Breast epithelium (tissue), 4 donors: ENCODE measurements around the gene PARK7. TPM values are rescaled to one million over a fixed set of nuclear protein-coding genes. Genes with fewer than 3 reads are reported as not detected.

Source experiments
- DNase-seq, 2 donors: peaks; one replicate each; pipeline ENCODE4 v3.0.0-alpha.2; 2019; ENCODE audit warnings: low spot score in 2 of 2
- H3K27ac ChIP-seq, 2 donors: fragments of 200-600 bp; sonication (generic) in 1 of 2; one replicate each; pipeline ENCODE4 v1.5.1; 2016 to 2019; ENCODE audit warnings: mild to moderate bottlenecking in 1 of 2
- H3K27me3 ChIP-seq, 2 donors: fragments of 200-600 bp; sonication (generic) in 1 of 2; one replicate each; pipeline versions ENCODE4 v1.5.1 to v1.6.0; 2017 to 2019; ENCODE audit warnings: control low read depth in 1 of 2, mild to moderate bottlenecking in 1 of 2
- H3K36me3 ChIP-seq: fragments of 200-600 bp; one replicate; pipeline ENCODE4 v1.5.1; 2019
- H3K4me1 ChIP-seq, 2 donors: fragments of 200-600 bp; sonication (generic); one replicate each; pipeline ENCODE4 v1.5.1; 2016 to 2019; ENCODE audit warnings: control low read depth in 1 of 2
- H3K4me3 ChIP-seq, 3 donors: fragments of 200-600 bp; sonication (generic); 1 replicate in 2 of 3; 2 replicates in 1 of 3; pipeline ENCODE4 v1.5.1; 2016 to 2019; ENCODE audit warnings: mild to moderate bottlenecking in 3 of 3, moderate library complexity in 2 of 3
- H3K9me3 ChIP-seq, 2 donors: fragments of 200-600 bp; sonication (generic) in 1 of 2; one replicate each; pipeline ENCODE4 v1.5.1; 2016 to 2019; ENCODE audit warnings: control low read depth in 1 of 2
- POLR2A ChIP-seq: fragments of 450-650 bp; IDR thresholded peaks from one replicate; pipeline ENCODE4 v1.6.1; 2016; ENCODE audit warnings: antibody characterized with exemption, mild to moderate bottlenecking, moderate library complexity
- POLR2AphosphoS5 ChIP-seq, 3 donors: sonication (generic); formaldehyde crosslinking; IDR thresholded peaks; one replicate each; pipeline ENCODE4 v1.6.1; 2017; ENCODE audit warnings: antibody characterized with exemption in 3 of 3
- intact Hi-C: fragments of 100-400 bp; cut with DNase I; formaldehyde crosslinking; loops from one replicate; pipeline ENCODE4 v1.15.1; 2023; ENCODE audit warnings: low total_unique reads
- total RNA-seq, 3 donors: library from RNA; depleted of rRNA; stranded (reverse); fragments of >200 nt; gene quantifications; one replicate each; pipeline ENCODE4 v1.1.0, GENCODE V29; 2016
- TF ChIP-seq, protein P1 (sequence below), 3 donors: fragments of 450-650 bp; IDR thresholded peaks; one replicate each; pipeline ENCODE4 v1.5.1; 2016 to 2017; ENCODE audit warnings: antibody characterized with exemption in 3 of 3, mild to moderate bottlenecking in 3 of 3, moderate library complexity in 3 of 3

PARK7 gene
- total RNA-seq, 3 donors from 2014 or later: 205 to 227 (median 213) TPM

DNA sequence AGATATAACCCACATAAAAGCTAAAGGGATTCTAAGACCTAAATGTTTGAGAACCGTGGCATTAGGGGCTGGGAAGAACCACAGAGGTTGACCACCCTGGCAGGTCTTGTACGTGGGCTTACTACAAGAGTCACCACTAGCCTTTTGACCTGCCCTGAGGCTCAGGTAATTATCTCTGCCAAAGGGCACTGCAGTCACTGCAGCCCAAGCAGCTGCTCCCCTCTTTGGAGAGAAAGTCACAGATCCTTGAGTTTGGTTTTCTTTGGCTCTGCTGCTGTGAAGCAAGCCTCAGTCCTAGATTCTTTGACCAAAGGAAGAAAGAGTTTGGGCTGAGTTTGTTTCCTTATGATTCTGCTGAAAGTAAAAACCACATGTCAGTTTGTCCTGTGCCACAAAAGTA, 11.6 kb downstream of the PARK7 start:
- Histone ChIP-seq H3K27ac (no peak overlapping the region), H3K36me3 (peaks cover 5% of the 10 kb centered on the region), H3K4me3 (no peak overlapping the region), H3K9me3 (no peaks in the 10 kb centered on the region), H3K27me3 (no peaks in the 10 kb centered on the region), H3K4me1 (no peaks in the 10 kb centered on the region)
- no peak for DNase-seq
- intact Hi-C loops: no loop called here
- TF ChIP-seq POLR2AphosphoS5 (IDR thresholded peaks at IDR 0.05) (no peak), POLR2A (no peak)
- TF ChIP-seq, protein P1, sequence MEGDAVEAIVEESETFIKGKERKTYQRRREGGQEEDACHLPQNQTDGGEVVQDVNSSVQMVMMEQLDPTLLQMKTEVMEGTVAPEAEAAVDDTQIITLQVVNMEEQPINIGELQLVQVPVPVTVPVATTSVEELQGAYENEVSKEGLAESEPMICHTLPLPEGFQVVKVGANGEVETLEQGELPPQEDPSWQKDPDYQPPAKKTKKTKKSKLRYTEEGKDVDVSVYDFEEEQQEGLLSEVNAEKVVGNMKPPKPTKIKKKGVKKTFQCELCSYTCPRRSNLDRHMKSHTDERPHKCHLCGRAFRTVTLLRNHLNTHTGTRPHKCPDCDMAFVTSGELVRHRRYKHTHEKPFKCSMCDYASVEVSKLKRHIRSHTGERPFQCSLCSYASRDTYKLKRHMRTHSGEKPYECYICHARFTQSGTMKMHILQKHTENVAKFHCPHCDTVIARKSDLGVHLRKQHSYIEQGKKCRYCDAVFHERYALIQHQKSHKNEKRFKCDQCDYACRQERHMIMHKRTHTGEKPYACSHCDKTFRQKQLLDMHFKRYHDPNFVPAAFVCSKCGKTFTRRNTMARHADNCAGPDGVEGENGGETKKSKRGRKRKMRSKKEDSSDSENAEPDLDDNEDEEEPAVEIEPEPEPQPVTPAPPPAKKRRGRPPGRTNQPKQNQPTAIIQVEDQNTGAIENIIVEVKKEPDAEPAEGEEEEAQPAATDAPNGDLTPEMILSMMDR (IDR thresholded peaks at IDR 0.05): no peak

DNA sequence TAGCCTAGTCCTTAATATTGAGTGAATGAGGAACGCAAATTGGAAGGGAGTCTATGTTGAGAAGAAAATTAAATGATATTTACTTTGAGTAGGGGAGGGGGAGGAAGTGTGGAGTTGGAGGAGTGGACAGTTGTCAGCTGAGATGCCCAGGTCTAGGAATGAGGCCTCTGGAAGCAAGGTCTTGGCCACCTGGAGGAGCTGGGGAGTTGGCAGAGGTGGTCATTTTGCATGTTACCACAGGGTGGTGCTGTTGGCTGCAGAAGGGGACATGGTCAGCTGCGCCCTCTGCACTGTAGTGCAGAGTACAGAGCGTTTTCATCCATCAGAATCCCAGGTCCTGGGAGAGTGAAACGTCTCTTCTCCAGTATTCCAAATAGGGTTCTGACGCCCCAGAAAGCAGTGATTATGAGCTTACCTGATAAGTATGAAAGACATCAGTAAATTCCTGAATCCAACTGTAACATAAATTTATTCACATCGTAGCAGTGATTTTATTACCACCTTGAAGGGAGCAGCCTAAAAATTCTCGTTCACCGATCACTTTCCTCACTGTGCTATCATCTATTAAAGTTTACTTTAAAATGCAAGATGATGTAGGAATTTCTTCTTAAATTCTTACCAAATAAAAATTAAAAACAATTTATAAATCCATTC, 13.8 kb downstream of the PARK7 start:
- H3K36me3 ChIP-seq: peaks cover 10% of the 10 kb centered on the region

DNA sequence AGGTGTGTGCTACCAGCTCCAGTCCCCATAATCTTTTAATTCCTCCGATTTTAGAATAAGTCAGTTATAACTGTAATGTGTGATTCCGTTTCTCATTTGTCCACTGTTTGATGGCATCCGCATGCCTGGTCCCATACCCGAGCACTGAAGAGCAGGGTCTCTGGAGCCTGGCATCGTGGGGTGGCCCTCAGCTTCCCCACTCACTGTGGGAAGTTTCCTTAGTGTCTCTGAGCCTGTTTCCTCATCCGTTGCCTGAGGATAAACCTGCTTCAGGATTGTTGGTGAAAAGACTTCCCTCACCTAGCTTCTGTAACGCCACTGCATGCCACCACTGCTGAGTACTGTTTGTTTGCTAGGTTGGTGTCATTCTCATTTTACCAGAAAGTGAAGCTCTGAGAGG, 19.5 kb downstream of the PARK7 start:
- H3K4me3 ChIP-seq: no peak overlapping the region
- no peak for DNase-seq
- H3K27ac ChIP-seq: peak overlapping the region; percentile 33 to 48
- no peaks in the 10 kb centered on the region for H3K27me3 ChIP-seq
- TF ChIP-seq POLR2AphosphoS5 (IDR thresholded peaks at IDR 0.05) (no peak), POLR2A (no peak)
- TF ChIP-seq, protein P1 (IDR thresholded peaks at IDR 0.05): no peak
- H3K9me3 ChIP-seq: no peaks in the 10 kb centered on the region
- intact Hi-C loops: loop anchor here (10.0 kb wide), 1 partner anchor 334 kb away; the partner anchor contains the start of gene SLC45A1
- peaks cover 5% of the 10 kb centered on the region for H3K36me3 ChIP-seq
- peaks cover 0 to 13% of the 10 kb centered on the region in 2 donors for H3K4me1 ChIP-seq

More for the DNA sequence above, 13.8 kb downstream of the PARK7 start:
- Histone ChIP-seq H3K4me1 (no peaks in the 10 kb centered on the region), H3K9me3 (no peaks in the 10 kb centered on the region), H3K27me3 (no peaks in the 10 kb centered on the region), H3K27ac (no peak overlapping the region), H3K4me3 (no peak overlapping the region)
- TF ChIP-seq POLR2A (no peak), POLR2AphosphoS5 (IDR thresholded peaks at IDR 0.05) (peak in 2 of 3 donors; percentile 38 to 56)
- TF ChIP-seq, protein P1 (IDR thresholded peaks at IDR 0.05): peak; percentile 67 to 93 (median 90)
- intact Hi-C loops: no loop called here
- DNase-seq: peak; percentile 59 to 78

DNA sequence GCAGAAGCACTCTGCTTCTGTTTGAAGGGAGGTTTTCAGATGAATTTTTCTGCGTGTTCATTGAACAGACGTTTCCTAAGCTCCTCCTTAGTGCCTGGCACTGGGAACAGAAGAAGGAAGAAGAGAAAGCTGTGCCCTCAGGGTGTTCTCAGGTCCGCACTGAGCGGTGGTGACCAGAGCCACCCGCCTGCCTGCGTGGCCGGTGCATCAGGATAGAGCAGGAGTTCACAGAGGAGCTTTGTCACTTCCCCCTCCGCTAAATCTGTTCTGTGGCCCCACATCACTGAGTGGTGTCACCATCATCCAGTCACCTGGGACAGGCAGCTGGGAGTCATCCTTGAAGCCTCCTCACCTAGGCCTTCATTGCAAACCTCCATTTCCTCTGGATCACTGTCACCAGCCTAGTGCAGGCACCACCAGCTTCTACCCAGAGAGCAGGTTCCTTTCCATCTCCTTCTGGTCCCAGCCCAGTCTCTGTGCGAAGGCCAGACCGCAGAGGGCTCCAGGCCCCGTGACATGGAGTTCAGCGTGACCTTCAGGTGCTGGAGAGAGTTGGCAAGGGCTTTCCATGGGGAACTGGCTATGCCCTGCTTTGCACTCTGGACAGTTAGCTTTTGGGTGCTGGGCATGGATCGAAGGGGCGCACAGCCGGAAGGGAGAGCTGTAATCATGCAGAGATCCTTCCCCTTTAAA, 21.7 kb downstream of the PARK7 start:
- intact Hi-C loops: loop anchor here (10.0 kb wide), 1 partner anchor 332 kb away; the partner anchor contains the start of gene SLC45A1
- Histone ChIP-seq H3K27me3 (no peaks in the 10 kb centered on the region), H3K36me3 (peaks cover 5% of the 10 kb centered on the region), H3K4me1 (peaks cover 0 to 13% of the 10 kb centered on the region in 2 donors), H3K9me3 (no peaks in the 10 kb centered on the region), H3K27ac (peak overlapping the region; percentile 54 to 68), H3K4me3 (no peak overlapping the region)
- no peak for DNase-seq
- no peak for TF ChIP-seq POLR2A
- no peak for TF ChIP-seq POLR2AphosphoS5 (IDR thresholded peaks at IDR 0.05)
- TF ChIP-seq, protein P1 (IDR thresholded peaks at IDR 0.05): no peak

DNA sequence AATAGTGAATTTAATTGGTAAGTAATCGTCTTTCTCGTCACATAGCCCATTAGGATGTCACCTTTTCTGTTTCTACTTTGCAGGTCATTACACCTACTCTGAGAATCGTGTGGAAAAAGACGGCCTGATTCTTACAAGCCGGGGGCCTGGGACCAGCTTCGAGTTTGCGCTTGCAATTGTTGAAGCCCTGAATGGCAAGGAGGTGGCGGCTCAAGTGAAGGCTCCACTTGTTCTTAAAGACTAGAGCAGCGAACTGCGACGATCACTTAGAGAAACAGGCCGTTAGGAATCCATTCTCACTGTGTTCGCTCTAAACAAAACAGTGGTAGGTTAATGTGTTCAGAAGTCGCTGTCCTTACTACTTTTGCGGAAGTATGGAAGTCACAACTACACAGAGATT, 23.3 kb downstream of the PARK7 start:
- Histone ChIP-seq H3K27ac (no peak overlapping the region), H3K36me3 (no peaks in the 10 kb centered on the region), H3K4me1 (peaks cover 0 to 13% of the 10 kb centered on the region in 2 donors), H3K4me3 (no peak overlapping the region), H3K9me3 (no peaks in the 10 kb centered on the region), H3K27me3 (no peaks in the 10 kb centered on the region)
- TF ChIP-seq, protein P1 (IDR thresholded peaks at IDR 0.05): no peak
- no peak for TF ChIP-seq POLR2AphosphoS5 (IDR thresholded peaks at IDR 0.05)
- TF ChIP-seq POLR2A: no peak
- intact Hi-C loops: loop anchor here (10.0 kb wide), 1 partner anchor 330 kb away; the partner anchor contains the start of gene SLC45A1
- no peak for DNase-seq
